SIG-M5 treated with dmso at 0.1 percent for 504 hours (cell line): ENCODE results near the gene EIF3L.
A peak's percentile ranks its signal among the peaks of the same experiment; 100 is the strongest.

Experiments used
- DNase-seq: peaks from one replicate; lab custom pipeline; 2025; ENCODE audit not compliant: unreplicated experiment; lab: John Stamatoyannopoulos, UW

Gene EIF3L

DNA sequence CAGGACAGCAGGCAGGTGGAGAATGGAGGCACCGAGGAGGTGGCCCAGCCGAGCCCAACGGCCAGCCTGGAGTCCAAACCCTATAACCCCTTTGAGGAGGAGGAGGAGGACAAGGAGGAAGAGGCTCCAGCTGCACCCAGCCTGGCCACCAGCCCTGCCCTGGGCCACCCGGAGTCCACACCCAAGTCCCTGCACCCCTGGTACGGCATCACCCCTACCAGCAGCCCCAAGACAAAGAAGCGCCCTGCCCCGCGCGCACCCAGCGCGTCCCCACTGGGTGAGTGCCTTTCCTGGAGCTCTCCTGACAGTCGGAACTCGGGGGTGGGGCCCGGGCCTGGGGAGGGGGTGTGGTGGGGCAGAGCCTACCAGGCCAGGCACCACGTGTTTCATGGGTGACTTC, 76.5 kb downstream of the EIF3L start:
- no peak for DNase-seq

DNA sequence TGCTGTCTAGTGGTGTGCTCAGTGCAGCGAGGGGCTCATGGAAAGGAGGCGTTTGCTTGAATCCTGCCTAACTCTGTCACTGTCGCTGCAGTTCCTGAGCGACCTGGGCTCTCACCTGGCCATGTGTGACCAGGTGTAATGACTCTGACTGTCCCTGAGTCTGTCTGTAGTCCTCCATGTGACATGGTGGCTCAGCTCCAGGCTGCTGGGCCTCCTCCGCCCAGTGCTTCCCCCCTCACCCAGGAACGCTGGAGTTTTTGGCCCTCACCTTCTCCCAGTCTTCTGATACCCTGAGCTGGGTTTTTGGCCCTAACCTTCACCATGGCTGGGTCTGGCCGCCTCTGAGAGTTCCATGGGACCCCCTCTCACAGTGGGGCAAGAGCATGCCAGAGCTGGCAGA, 77.1 kb downstream of the EIF3L start:
- DNase-seq, result no peak

DNA sequence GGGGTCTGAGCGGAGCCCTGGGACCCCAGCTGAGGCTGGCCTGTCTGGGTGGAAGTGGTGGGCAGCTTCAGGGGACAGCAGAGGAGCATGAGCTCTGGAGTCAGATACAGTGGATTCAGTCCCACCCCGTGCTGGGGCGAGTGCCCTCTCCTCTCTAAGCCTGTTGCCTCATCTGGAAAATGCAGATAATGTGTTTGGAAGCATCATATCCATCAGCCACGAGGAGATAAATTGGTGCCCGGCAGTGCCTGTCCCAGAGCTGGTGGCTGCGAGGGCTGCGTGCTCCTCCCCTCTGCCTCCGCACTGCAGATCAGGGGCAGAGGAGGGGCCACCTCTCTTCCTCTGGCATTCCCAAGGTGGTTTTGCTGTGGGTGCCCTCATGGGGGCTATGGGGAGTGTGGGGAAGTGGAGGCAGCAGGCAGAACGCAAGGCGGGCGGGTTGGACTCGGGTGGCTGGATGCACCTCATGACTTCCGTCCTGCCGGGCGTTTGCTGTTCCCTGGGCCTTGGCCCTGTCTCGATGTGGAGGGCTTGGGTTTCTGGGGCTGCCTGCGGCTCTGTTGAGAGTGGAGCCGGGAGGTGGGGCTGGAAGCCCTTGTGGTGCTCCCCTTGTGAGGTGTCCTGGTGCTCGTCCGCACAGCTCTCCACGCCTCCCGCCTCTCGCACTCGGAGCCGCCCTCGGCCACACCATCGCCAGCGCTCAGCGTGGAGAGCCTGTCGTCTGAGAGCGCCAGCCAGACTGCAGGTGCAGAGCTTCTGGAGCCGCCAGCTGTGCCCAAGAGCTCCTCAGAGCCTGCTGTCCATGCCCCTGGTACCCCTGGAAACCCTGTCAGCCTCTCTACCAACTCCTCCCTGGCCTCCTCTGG, 77.8 kb downstream of the EIF3L start:
- DNase-seq, result no peak

DNA sequence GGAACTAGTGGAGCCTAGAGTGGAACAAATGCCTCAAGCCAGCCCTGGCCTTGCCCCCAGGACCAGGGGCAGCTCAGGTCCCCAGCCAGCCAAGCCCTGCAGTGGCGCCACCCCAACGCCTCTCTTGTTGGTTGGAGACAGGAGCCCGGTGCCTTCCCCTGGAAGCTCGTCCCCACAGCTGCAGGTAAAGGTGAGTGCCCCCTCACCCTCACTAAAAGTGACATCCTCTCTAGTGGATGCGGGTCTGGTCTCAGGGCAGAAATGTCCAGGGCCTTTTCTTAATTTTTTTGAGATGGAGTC, 78.4 kb downstream of the EIF3L start:
- DNase-seq, result no peak

DNA sequence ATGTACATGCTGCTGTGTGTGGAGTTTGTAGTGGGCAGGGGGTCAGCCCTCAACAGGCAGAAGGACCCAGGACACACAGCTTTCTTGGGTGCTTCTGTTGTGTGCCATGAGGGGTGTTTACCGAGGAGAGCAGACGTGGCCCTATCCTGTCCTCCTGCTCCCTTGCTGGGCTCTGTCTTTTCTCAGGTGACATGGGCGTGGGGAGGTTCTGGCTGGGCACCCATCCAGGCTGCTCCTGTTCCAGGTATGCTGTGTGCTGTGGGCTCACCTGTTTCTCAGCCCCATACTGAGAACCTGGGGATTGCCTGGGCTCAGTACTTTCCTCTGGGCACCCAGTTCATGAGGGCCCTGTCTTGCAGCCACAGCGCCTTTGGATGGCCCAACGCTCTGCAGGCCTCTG, 80.2 kb downstream of the EIF3L start:
- DNase-seq, result no peak

DNA sequence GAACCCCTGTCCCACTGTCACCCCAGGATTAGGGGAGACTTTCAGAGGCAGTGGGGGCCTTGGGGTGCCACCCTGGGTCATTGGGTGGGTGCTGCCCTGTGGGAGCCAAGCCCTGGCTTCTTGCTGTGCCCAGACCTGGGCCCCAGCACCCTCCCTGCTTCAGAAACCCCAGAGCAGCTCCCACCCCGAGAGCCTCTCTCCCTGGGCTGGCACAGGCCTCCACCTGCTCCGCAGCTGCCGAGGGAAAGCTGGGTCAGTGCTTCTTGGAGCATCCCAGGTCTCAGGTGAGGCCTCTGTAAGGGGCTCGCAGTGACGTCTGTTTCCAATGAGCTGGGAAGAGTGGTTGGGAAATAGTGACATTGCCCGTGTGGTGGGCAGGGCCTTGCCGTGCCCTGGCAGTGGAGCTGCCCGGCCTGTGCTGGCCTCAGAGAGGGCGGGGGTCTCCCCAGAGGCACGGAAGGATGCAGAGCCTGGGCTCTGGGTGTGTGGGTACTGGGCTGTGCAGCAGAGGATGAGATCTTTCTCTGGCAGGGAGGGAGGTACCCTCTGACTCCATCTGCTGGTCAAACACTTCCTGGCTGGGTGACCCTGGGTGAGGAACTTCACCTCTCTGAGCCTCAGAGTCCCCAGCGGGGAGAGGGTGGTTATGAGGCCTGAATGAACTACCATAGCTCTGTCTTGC, 81.2 kb downstream of the EIF3L start:
- no peak for DNase-seq

DNA sequence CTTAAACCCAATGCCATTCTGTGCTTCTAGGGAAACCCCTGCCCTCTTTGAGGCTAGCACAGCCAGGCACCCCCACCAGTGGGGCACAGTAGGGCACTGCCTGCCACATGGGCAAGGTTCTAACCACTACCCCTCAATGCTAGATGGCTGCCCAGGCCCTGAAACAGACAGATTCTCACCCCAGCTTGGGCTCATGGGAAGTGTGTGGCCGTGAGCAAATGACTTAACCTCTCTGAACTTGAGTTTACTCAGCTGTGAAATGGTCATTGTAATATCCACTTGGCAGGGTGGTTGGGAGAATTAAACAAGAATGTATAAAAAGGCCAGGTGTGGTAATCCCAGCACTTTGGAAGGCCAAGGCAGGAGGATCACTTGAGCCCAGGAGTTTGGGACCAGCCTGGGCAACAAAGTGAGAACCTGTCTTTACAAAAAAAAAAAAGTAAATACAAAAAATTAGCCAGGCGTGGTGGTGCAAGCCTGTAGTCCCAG, 81.8 kb downstream of the EIF3L start:
- DNase-seq, result no peak

DNA sequence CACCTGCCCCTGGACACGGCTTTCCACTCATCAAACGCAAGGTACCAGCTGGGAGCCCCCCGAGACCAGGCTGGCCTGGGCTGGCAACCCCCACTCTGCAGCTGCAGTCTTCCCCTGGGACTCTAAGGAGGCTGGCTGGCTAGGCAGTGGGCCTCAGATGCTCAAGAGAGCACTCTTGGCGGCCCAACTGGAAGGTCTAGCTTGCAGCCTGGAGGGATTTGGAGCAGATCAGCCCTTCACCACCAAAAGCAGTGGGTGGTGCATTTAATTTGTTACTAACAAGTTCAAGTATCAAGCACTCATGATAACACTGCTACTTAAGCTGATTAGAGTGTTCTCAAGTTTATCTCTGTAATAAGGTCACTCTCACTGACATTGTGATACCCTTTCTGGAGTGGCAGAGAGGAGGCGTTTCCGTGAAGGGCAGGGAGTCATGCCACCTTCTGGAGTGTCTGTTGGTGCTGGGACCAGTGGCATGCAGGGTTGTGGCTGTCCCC, 82.7 kb downstream of the EIF3L start:
- no peak for DNase-seq

DNA sequence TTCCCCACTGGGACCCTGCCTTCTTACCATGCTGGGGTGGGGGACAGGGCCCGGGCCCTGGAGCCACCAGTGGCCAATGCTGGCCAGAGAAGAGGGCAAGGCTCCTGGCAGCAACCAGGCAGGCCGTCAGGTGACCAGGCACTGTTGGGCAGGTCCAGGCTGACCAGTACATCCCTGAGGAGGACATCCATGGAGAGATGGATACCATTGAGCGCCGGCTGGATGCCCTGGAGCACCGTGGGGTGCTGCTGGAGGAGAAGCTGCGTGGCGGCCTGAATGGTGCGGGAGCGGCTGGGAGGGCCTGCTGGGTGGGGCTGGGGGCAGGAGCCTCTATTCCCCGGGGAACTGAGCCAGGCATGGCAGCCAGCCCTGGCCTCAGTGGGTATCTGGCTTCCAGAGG, 83.2 kb downstream of the EIF3L start:
- DNase-seq, result no peak

DNA sequence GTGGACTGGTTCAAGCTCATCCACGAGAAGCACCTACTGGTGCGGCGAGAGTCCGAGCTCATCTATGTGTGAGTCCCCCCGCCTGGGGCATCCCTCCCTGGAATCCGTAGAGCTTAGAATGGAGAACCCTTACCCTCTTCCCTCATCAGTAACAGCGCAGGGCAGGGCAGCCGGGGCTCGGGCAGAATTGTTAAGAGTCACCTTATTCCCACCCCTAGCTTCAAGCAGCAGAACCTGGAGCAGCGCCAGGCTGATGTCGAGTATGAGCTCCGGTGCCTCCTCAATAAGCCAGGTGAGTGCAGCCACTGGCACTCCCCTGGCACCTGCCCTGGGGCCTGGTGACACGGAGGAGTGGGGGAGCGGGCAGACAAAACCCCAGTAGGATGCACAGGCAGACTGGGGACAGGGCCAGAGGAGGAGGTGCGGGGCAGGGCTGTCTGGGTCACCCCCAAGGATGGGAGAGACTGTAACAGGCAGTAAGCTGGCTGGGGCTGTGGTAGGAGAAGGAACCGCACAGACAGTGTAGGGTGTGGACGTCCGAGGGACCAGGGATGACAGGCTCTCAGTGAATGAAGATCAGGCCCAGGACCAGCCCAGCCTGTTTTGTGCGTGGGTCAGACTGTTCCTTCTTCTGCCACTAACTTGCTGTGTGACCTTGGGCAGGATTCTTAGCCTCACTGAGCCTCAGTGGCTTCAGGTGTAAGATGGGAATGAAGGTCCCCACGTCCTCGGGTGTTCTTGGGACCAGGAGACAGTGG, 83.8 kb downstream of the EIF3L start:
- DNase-seq, result no peak

DNA sequence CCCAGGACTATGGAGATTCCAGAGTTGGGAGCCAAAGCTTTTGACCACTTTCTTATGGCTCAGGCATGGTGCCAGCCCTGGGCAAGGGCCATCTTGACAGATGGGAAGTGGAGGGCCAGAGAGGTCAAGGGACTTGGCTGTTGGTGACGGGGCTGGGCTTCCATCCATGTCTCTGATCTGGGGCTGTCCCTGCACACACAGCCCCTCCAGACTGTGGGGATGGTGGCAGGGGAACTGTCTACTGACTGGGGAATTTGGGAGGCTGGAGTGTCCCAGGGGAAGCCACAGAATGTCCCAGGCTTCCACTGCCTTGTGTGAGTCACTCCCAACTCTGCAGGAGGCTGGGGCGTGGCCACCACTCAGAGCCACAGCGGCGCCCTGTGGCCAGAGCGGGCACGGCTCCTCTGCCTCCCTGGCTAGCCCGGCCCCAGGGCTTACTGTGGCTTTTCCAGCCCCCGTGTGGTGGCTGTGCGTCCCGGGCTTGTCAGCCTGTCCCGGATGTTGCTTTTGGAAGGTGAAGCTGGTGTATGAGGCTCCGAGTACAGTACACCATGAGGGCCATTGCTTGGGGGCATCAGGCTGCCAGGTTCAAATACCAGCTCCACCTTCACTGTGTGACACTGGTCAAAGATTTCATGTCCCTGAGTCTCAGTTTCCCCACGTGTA, 84.6 kb downstream of the EIF3L start:
- DNase-seq, result peak; percentile 83
